Myocyte (in vitro differentiated cells): Measurements from ENCODE around the gene CPEB1. TPM values are rescaled to one million over a fixed set of nuclear protein-coding genes. Genes with fewer than 3 reads are reported as not detected.
"Not testable (repeated sequence)": the region's sequence is repeated elsewhere in the genome, so short reads cannot be mapped to it uniquely, and the experiment has no call there.

Experiments
- DNase-seq: peaks from one replicate; pipeline ENCODE4 v3.0.0-alpha.2; 2012; ENCODE audit warnings: low read depth
- total RNA-seq: library from RNA; depleted of rRNA; stranded (reverse); fragments of >200 nt; gene quantifications from 2 replicates; pipeline ENCODE4 v1.2.3, GENCODE V29; 2014

CPEB1 gene
- total RNA-seq, 1 donor from 2014 or later = 2.6 TPM

GRCh38 chr15:82530606-82531379 lies 116.4 kb downstream of the CPEB1 start:
- DNase-seq = peak; percentile 69

- DNase-seq = no peak
These were observed 117.2 kb downstream of the CPEB1 start for GRCh38 chr15:82530006-82530405.

DNA sequence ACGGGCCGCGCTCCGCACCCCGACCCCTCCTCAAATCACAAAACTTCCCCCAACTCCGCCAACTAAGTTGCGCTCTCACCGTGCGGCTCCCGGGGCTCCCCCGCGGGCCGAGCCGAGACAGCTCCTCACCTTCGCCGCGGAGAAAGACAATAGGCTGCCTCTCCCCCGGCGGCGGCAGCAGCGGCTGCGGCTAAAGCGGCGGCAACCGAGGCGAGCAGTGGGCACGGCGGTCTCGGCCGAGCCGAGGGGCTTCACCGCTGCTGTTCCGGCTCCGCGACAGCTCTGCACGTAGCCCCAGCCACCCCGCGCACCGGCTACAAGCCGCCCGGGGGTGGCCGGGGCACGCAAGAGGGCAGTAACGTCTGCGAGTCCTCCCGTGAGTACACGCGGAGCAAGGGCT lies 133.6 kb downstream of the CPEB1 start:
- not testable (repeated sequence) for DNase-seq

GRCh38 chr15:82507693-82508092 lies 139.5 kb downstream of the CPEB1 start:
- not testable (repeated sequence) for DNase-seq

DNA sequence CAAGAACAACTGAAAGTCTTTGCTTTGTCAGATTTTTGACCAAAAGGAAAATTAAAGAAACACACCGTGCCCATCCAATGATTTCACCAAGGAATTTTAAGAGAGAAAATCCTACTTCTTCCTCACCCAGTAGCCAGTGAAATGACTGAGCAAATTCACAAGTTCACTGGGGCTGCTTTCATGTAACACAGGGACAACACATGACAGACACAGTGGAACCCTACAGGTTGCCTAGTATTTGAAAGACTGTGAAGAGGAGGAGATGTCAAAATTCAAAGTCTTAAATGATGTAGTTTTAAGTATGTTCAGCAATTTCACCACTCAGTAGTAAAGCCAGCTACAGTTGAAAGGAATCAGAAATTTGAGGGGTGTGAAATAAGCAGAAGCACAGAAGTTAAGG lies 140.1 kb downstream of the CPEB1 start:
- not testable (repeated sequence) for DNase-seq

GRCh38 chr15:82505842-82506241 lies 141.3 kb downstream of the CPEB1 start:
- DNase-seq = not testable (repeated sequence)

DNA sequence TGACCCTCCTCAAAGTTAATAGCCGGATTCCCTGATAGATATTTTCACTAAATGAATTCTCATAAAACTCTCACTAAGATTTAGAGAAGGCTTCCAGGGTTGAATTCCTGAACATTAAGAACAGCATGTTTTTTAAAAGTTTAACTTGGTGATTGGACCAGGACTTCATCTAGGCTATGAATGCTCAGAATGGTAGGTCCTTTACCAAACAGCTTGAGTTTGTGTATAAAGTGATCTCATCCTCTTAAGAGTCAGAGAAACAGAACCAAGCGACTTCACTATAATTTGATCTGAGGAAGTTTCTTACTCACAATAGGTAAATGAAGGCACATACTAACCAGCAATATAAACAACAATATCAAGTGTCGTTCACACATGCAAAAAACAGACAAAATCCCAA lies 143.1 kb downstream of the CPEB1 start:
- DNase-seq = not testable (repeated sequence)

DNA sequence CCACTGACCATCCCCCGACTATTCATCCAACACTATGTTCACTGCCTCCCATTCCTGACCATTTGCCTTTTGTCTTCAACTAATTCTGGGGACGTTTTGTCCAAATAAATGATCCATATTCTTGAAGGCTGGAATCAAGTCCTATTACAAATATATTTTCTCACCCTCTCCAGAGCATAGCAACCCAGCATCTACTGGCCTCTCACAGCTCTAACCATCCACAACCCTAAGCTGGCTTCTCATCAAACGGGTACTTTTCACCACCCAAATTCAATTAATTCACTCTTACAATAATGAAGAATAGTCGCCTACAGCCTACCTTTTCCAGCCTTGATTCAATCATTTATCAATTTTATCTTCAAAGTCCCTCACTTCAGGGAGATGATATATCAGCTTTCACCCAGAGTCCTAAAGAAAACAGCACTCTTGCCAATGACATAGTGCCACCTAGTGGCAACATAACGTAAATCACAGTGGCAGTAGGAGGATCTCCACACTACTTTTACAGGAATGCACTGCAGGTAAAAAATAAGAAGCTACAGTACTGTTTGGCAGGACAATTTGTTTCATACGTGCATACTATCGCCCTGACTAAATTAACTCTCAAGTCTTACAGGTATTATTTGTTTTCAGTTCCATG lies 144.3 kb downstream of the CPEB1 start:
- DNase-seq = not testable (repeated sequence)

DNA sequence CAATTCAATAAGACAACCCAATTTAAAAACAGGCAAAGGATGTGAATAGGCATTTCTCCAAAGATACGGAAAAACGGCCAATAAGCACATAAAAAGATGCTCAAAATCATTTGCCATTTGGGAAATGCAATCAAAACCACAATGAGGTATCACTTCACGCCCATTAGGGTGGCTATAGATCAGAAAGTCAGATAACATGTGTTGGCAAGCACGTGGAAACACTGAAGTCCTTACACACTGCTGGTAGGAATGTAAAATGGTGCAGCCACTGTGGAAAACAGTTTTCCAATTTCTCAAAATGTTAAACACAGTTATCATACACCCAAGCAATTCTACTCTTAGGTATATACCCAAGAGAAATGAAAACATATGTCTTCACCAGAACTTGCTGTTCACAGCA lies 146.4 kb downstream of the CPEB1 start:
- DNase-seq = not testable (repeated sequence)

- DNase-seq = not testable (repeated sequence)
These were observed 149.2 kb downstream of the CPEB1 start for GRCh38 chr15:82497978-82498377.

Other genes starting within 250 kb of the CPEB1 start
- 1.5 and 1.6 TPM in 2 replicates for gene GOLGA6L9, start 217.5 kb downstream of the CPEB1 start, total RNA-seq
- gene RPS17, start 106.9 kb downstream of the CPEB1 start, total RNA-seq = 1,837 and 2,286 TPM in 2 replicates
- gene AP3B2, start 62.5 kb upstream of the CPEB1 start, total RNA-seq = not detected in 2 replicates
- gene FSD2, start 158.7 kb upstream of the CPEB1 start, total RNA-seq = 0.52 and 2.7 TPM in 2 replicates
- gene WHAMM, start 162.3 kb upstream of the CPEB1 start, total RNA-seq = 7.0 and 8.0 TPM in 2 replicates